Lower leg skin (tissue), 4 donors: Measurements from ENCODE around the gene IL12RB2. TPM values are rescaled to one million over a fixed set of nuclear protein-coding genes. Genes with fewer than 3 reads are reported as not detected.

Experiments
- DNase-seq, 2 donors: peaks; one replicate each; pipeline ENCODE4 v3.0.0-alpha.2; 2019; ENCODE audit warnings: low spot score in 2 of 2
- H3K4me3 ChIP-seq: fragments of 200-600 bp; sonication (generic); 2 replicates; pipeline ENCODE4 v1.5.1; 2017; ENCODE audit warnings: mild to moderate bottlenecking, low read depth; ENCODE audit not compliant: poor library complexity, severe bottlenecking
- CTCF ChIP-seq, 3 donors: fragments of 450-650 bp; IDR thresholded peaks; one replicate each; pipeline ENCODE4 v1.5.1; 2016; ENCODE audit warnings: antibody characterized with exemption in 3 of 3, mild to moderate bottlenecking in 3 of 3, moderate library complexity in 2 of 3
- POLR2A ChIP-seq, 2 donors: fragments of 450-650 bp; IDR thresholded peaks; one replicate each; pipeline ENCODE4 v1.6.1; 2016 to 2017; ENCODE audit warnings: antibody characterized with exemption in 2 of 2, mild to moderate bottlenecking in 1 of 2, moderate library complexity in 1 of 2
- WGBS, 2 donors: methylation state at CpG; one replicate each; pipeline ENCODE4 v1.1.5; 2018; 5-methylcytosine and 5-hydroxymethylcytosine counted together
- intact Hi-C: fragments of 100-400 bp; cut with DNase I; formaldehyde crosslinking; loops from one replicate; pipeline ENCODE4 v1.15.0; 2023; ENCODE audit warnings: low total_unique reads
- total RNA-seq, 4 donors: library from RNA; depleted of rRNA; stranded (reverse); fragments of >200 nt; gene quantifications; one replicate each; pipeline ENCODE4 v1.1.0, GENCODE V29; 2016

Gene IL12RB2
- total RNA-seq, 4 donors from 2014 or later, result 0.76 to 3.5 (median 2.2) TPM

- no peak for DNase-seq
- no peak overlapping the region for H3K4me3 ChIP-seq
- intact Hi-C loops, result no loop called here
- 74 to 87% methylated on average over 3 of the region's 3 CpGs for WGBS, 2 donors
- TF ChIP-seq CTCF (IDR thresholded peaks at IDR 0.05) (no peak), POLR2A (IDR thresholded peaks at IDR 0.05) (no peak)
Observed at GRCh38 chr1:67269061-67269460, 38.6 kb upstream of the IL12RB2 start.

GRCh38 chr1:67270541-67270940 is 37.1 kb upstream of the IL12RB2 start:
- WGBS, 2 donors, result 83 to 86% methylated on average over 3 of the region's 3 CpGs
- DNase-seq, result no peak
- TF ChIP-seq POLR2A (IDR thresholded peaks at IDR 0.05) (no peak), CTCF (IDR thresholded peaks at IDR 0.05) (no peak)
- no peak overlapping the region for H3K4me3 ChIP-seq
- intact Hi-C loops, result no loop called here

GRCh38 chr1:67273591-67273990 is 34.1 kb upstream of the IL12RB2 start:
- H3K4me3 ChIP-seq, result no peak overlapping the region
- 81 to 90% methylated on average over 4 of the region's 4 CpGs for WGBS, 2 donors
- TF ChIP-seq POLR2A (IDR thresholded peaks at IDR 0.05) (no peak), CTCF (IDR thresholded peaks at IDR 0.05) (no peak)
- no peak for DNase-seq
- intact Hi-C loops, result no loop called here

- intact Hi-C loops, result no loop called here
- no peak for DNase-seq
- H3K4me3 ChIP-seq, result no peak overlapping the region
- 80 to 85% methylated on average over 5 of the region's 5 CpGs for WGBS, 2 donors
- TF ChIP-seq POLR2A (IDR thresholded peaks at IDR 0.05), result no peak
- TF ChIP-seq CTCF (IDR thresholded peaks at IDR 0.05), result no peak
Observed at GRCh38 chr1:67274623-67275325, 32.9 kb upstream of the IL12RB2 start.

GRCh38 chr1:67280696-67281095 is 27.0 kb upstream of the IL12RB2 start:
- intact Hi-C loops, result no loop called here
- no peak for DNase-seq
- WGBS, 2 donors, result 71% methylated on average over 5 of the region's 5 CpGs
- H3K4me3 ChIP-seq, result no peak overlapping the region
- no peak for TF ChIP-seq POLR2A (IDR thresholded peaks at IDR 0.05)
- no peak for TF ChIP-seq CTCF (IDR thresholded peaks at IDR 0.05)

GRCh38 chr1:67281244-67281643 is 26.4 kb upstream of the IL12RB2 start:
- 63 to 65% methylated on average over 3 of the region's 3 CpGs for WGBS, 2 donors
- DNase-seq, result no peak
- intact Hi-C loops, result no loop called here
- TF ChIP-seq POLR2A (IDR thresholded peaks at IDR 0.05) (no peak), CTCF (IDR thresholded peaks at IDR 0.05) (no peak)
- no peak overlapping the region for H3K4me3 ChIP-seq
